A673 (cell line): ENCODE data around the gene UGT1A7. TPM values are rescaled to one million over a fixed set of nuclear protein-coding genes. Genes with fewer than 3 reads are reported as not detected.

Experiments used
- BruUV-seq: library from RNA; stranded (reverse); fragments of 400-500 nt; replicated peaks from 2 replicates; lab custom pipeline; 2021; lab: Mats Ljungman, UMichigan
- CTCF ChIA-PET: fragments of 300-600 bp; sonication (Branson Sonifier 250); formaldehyde crosslinking; loops from one replicate; lab custom pipeline; 2022; ENCODE audit warnings: antibody characterized with exemption; lab: Charles Lee
- POLR2A ChIA-PET: fragments of 300-600 bp; sonication (Branson Sonifier 250); formaldehyde crosslinking; loops from one replicate; lab custom pipeline; 2022; ENCODE audit warnings: antibody characterized with exemption; ENCODE audit not compliant: low non-redundant PET; lab: Charles Lee
- DNase-seq: peaks from one replicate; pipeline ENCODE4 v3.0.0-alpha.2; 2015; ENCODE audit warnings: low spot score
- H3K27ac ChIP-seq: fragments of 200-600 bp; sonication (generic); 2 replicates; pipeline ENCODE4 v1.5.1; 2016; ENCODE audit warnings: mixed run types, low read depth, mild to moderate bottlenecking, mixed read lengths, antibody characterized with exemption, low read length; ENCODE audit not compliant: poor library complexity, severe bottlenecking
- H3K27me3 ChIP-seq: fragments of 200-600 bp; sonication (generic); replicated peaks from 2 replicates; pipeline ENCODE4 v1.6.1; 2017; ENCODE audit warnings: mixed run types, low read depth, mild to moderate bottlenecking, mixed read lengths, antibody characterized with exemption, low read length; ENCODE audit not compliant: insufficient read depth, poor library complexity
- H3K36me3 ChIP-seq: fragments of 200-600 bp; sonication (generic); 2 replicates; pipeline ENCODE4 v1.6.1; 2016; ENCODE audit warnings: mixed run types, mild to moderate bottlenecking, mixed read lengths, antibody characterized with exemption, low read length; ENCODE audit not compliant: insufficient read depth, poor library complexity, severe bottlenecking
- H3K4me1 ChIP-seq: fragments of 200-600 bp; sonication (generic); 2 replicates; pipeline ENCODE4 v1.6.1; 2017; ENCODE audit warnings: mixed run types, mild to moderate bottlenecking, mixed read lengths, antibody characterized with exemption, low read length; ENCODE audit not compliant: insufficient read depth, poor library complexity, severe bottlenecking
- H3K4me3 ChIP-seq: fragments of 200-600 bp; sonication (generic); 2 replicates; pipeline ENCODE4 v1.5.1; 2016; ENCODE audit warnings: low read depth, mixed run types, mild to moderate bottlenecking, mixed read lengths, low read length; ENCODE audit not compliant: poor library complexity, severe bottlenecking
- H3K9me3 ChIP-seq: fragments of 200-600 bp; sonication (generic); 2 replicates; pipeline ENCODE4 v1.6.1; 2016; ENCODE audit warnings: mixed run types, low read depth, mild to moderate bottlenecking, mixed read lengths, antibody characterized with exemption, low read length; ENCODE audit not compliant: poor library complexity, severe bottlenecking
- EZH2 ChIP-seq: fragments of 200-600 bp; sonication (generic); IDR thresholded peaks from 2 replicates; pipeline ENCODE4 v1.6.1; 2017; ENCODE audit warnings: borderline replicate concordance, low read depth, mild to moderate bottlenecking, mixed read lengths, antibody characterized with exemption, low read length; ENCODE audit not compliant: poor library complexity, severe bottlenecking
- intact Hi-C: fragments of 100-400 bp; cut with micrococcal nuclease; formaldehyde crosslinking; loops from one replicate; pipeline ENCODE4 v1.10.0; 2022; ENCODE audit not compliant: unreplicated experiment
- total RNA-seq: library from RNA; stranded (reverse); gene quantifications from 2 replicates; pipeline ENCODE4 v1.2.3, GENCODE V29; 2021
- TF ChIP-seq, protein P1 (sequence below): fragments of 300-800, 200-600 bp; sonication (generic); conservative IDR thresholded peaks from 2 replicates; pipeline ENCODE4 v1.5.1; 2017; ENCODE audit warnings: low read depth, mild to moderate bottlenecking, antibody characterized with exemption, low read length, moderate library complexity, mixed read lengths

The UGT1A7 gene
- total RNA-seq, 1 experiment from 2014 or later = not detected

DNA sequence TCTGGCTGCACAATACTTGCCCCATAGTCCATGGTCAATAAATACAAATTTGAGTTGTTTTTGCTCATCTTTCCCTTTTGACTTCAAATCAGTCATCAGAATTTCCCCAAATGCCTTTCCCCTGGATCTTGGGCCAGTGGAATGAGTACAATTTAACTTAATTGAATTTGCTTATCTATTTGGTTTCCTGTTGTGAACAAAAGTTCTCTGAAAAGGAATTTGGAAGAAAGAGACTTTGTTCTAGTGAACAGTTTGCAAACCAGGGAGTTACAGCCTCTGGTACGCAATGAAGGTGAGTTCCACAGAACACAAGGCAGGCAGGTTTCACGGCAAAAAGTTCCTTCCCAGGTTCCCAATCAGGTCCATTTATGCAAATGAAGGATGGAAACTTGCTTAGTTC, 77.1 kb downstream of the UGT1A7 start:
- ChIA-PET POLR2A (no interaction called here), CTCF (no interaction called here)
- BruUV-seq = no TSS peak
- TF ChIP-seq EZH2 = no peak
- TF ChIP-seq, protein P1, sequence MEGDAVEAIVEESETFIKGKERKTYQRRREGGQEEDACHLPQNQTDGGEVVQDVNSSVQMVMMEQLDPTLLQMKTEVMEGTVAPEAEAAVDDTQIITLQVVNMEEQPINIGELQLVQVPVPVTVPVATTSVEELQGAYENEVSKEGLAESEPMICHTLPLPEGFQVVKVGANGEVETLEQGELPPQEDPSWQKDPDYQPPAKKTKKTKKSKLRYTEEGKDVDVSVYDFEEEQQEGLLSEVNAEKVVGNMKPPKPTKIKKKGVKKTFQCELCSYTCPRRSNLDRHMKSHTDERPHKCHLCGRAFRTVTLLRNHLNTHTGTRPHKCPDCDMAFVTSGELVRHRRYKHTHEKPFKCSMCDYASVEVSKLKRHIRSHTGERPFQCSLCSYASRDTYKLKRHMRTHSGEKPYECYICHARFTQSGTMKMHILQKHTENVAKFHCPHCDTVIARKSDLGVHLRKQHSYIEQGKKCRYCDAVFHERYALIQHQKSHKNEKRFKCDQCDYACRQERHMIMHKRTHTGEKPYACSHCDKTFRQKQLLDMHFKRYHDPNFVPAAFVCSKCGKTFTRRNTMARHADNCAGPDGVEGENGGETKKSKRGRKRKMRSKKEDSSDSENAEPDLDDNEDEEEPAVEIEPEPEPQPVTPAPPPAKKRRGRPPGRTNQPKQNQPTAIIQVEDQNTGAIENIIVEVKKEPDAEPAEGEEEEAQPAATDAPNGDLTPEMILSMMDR = no peak
- H3K27ac ChIP-seq = no peak overlapping the region
- no peaks in the 10 kb centered on the region for H3K9me3 ChIP-seq
- H3K4me3 ChIP-seq = no peak overlapping the region
- intact Hi-C loops = no loop called here
- H3K4me1 ChIP-seq = no peaks in the 10 kb centered on the region
- DNase-seq = no peak
- H3K27me3 ChIP-seq = no peaks in the 10 kb centered on the region
- H3K36me3 ChIP-seq = no peaks in the 10 kb centered on the region

DNA sequence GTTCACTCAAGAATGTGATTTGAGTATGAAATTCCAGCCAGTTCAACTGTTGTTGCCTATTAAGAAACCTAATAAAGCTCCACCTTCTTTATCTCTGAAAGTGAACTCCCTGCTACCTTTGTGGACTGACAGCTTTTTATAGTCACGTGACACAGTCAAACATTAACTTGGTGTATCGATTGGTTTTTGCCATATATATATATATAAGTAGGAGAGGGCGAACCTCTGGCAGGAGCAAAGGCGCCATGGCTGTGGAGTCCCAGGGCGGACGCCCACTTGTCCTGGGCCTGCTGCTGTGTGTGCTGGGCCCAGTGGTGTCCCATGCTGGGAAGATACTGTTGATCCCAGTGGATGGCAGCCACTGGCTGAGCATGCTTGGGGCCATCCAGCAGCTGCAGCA, 78.3 kb downstream of the UGT1A7 start, which contains the start of gene UGT1A1:
Gene UGT1A1, plus strand, starts transcription at position 228 of the 400 bp plus-strand sequence. Its CDS starts 18 bp downstream, at position 246.
- ChIA-PET CTCF (no interaction called here), POLR2A (no interaction called here)
- Histone ChIP-seq H3K4me3 (no peak within 1 kb of the TSS), H3K36me3 (no peaks in the 10 kb centered on the region), H3K9me3 (no peaks in the 10 kb centered on the region), H3K4me1 (no peaks in the 10 kb centered on the region), H3K27me3 (no peaks in the 10 kb centered on the region), H3K27ac (no peak within 1 kb of the TSS)
- intact Hi-C loops = no loop called here
- no peak for DNase-seq
- TF ChIP-seq EZH2 = no peak
- TF ChIP-seq, protein P1 = no peak
- no TSS peak for BruUV-seq

DNA sequence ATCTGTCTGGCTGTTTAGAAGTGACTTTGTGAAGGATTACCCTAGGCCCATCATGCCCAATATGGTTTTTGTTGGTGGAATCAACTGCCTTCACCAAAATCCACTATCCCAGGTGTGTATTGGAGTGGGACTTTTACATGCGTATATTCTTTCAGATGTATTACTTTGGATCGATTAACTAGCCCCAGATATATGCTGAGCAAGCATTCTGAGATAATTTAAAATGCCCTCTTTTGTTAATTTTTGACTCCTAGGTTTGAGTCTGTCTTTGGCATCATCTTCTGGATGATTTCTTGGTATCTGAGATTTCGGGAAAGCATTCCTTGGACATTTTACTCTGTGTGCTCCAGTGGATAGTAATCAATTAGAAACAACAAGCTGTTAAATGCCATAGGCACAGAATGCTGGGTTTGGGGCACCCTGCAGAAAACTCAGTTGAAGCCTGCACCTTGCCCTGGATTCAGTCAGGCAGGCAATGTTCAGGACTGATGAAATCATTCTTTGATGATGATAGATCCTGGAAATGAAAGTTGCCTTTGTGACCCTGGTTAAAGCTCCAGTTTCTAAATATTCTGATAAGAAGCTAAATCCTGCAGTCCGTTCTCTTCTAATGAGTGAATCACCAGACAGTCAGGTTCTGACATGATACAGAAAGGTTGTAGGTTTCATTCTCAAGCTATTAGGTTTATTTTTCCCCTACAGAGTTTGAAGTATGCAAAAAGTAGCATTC, 79.5 kb downstream of the UGT1A7 start:
- Histone ChIP-seq H3K27ac (no peak overlapping the region), H3K9me3 (no peaks in the 10 kb centered on the region), H3K4me3 (no peak overlapping the region), H3K36me3 (no peaks in the 10 kb centered on the region), H3K27me3 (no peaks in the 10 kb centered on the region), H3K4me1 (no peaks in the 10 kb centered on the region)
- BruUV-seq = no TSS peak
- POLR2A ChIA-PET = no interaction called here
- CTCF ChIA-PET = no interaction called here
- DNase-seq = no peak
- intact Hi-C loops = no loop called here
- no peak for TF ChIP-seq EZH2
